Testis (tissue), 2 donors: Measurements from ENCODE around the gene RALGPS2.

Source experiments
- POLR2A ChIP-seq: fragments of 450-650 bp; IDR thresholded peaks from one replicate; pipeline ENCODE4 v1.6.1; 2017; ENCODE audit warnings: antibody characterized with exemption, mild to moderate bottlenecking, moderate library complexity
- TF ChIP-seq, protein P1 (sequence below), 3 experiments: fragments of 450-650 bp in 2 of 3; fragments of 200-600 bp in 1 of 3; sonication (generic) in 1 of 3; IDR thresholded peaks; one replicate each; pipeline ENCODE4 v1.5.1; 2016 to 2019; ENCODE audit warnings: antibody characterized with exemption in 3 of 3, mild to moderate bottlenecking in 2 of 3, moderate library complexity in 1 of 3

DNA sequence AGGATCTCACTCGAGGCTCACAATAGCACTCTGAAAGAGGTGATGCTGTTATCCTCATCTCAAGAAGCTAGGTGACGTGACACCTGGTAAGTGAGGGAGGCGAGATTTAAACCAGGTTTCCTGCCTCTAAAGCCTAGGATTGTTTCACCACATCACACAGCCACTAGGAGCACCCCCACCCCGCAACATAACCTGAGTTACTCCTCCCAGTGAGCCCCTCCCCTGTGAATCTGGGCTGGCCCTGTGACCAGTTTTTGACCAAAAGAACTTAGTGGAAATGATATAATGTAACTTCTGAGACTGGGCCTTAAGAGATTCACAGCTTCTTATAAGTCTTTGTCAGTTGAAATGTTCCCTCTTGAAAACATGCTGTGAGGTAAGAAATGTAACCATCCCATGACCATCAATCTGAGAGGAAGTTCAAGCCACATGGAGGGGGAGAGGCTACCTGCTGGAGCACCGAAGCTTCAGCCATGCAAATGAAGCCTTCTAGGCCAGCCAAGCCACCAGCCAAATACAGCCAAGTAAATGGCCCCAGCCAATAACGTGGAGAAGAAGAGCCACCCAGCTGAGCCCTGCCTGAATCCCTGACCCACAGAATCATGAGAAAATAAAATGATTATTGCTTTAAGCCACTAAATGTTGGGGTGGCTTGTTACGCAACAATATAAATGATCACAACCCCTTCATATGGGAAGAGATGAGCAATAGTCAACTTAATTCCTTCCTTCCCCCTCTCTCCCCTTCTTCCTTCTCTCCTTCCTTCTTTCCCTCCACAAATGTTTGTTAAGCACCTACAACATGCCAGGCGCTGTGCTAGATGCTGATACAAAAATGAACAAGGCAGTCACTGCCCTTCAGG lies 239.7 kb downstream of the RALGPS2 start:
- no peak for TF ChIP-seq POLR2A
- TF ChIP-seq, protein P1, sequence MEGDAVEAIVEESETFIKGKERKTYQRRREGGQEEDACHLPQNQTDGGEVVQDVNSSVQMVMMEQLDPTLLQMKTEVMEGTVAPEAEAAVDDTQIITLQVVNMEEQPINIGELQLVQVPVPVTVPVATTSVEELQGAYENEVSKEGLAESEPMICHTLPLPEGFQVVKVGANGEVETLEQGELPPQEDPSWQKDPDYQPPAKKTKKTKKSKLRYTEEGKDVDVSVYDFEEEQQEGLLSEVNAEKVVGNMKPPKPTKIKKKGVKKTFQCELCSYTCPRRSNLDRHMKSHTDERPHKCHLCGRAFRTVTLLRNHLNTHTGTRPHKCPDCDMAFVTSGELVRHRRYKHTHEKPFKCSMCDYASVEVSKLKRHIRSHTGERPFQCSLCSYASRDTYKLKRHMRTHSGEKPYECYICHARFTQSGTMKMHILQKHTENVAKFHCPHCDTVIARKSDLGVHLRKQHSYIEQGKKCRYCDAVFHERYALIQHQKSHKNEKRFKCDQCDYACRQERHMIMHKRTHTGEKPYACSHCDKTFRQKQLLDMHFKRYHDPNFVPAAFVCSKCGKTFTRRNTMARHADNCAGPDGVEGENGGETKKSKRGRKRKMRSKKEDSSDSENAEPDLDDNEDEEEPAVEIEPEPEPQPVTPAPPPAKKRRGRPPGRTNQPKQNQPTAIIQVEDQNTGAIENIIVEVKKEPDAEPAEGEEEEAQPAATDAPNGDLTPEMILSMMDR (IDR thresholded peaks at IDR 0.05): no peak
